SK-MEL-5 (cell line): ENCODE measurements around the gene IL17RE. TPM values are rescaled to one million over a fixed set of nuclear protein-coding genes. Genes with fewer than 3 reads are reported as not detected.
"Not testable (repeated sequence)": the region's sequence is repeated elsewhere in the genome, so short reads cannot be mapped to it uniquely, and the experiment has no call there.

Experiments used
- DNase-seq: peaks from one replicate; pipeline ENCODE4 v3.0.0-alpha.2; 2016; ENCODE audit warnings: low read depth, low spot score
- in situ Hi-C: cut with HindIII; loops from 2 replicates; pipeline ENCODE4 v1.10.0; 2016; ENCODE audit warnings: low sequenced_read_pairs, high pct_unique_total_duplicates, low pct_unique_long_range_greater_than_20kb
- polyA plus RNA-seq, 2 experiments: library from polyadenylated mRNA; depleted of rRNA; stranded (reverse); fragments of >200 nt; gene quantifications; 2 replicates each; pipeline ENCODE4 v1.2.3, GENCODE V29; 2015
- total RNA-seq: library from RNA; depleted of rRNA; stranded (reverse); fragments of >200 nt; shearing (Covaris generic); gene quantifications from 2 replicates; pipeline ENCODE4 v1.2.3, GENCODE V29; 2014; rRNA removed

The IL17RE gene
- 0.05 and 0.29 TPM in 2 replicates for total RNA-seq
- polyA plus RNA-seq (2015; cell fraction: cytosol; rRNA removed), result 1.1 and 1.9 TPM in 2 replicates
- 5.8 and 9.9 TPM in 2 replicates for polyA plus RNA-seq (2015; cell fraction: nucleus; rRNA removed)

GRCh38 chr3:9902372-9903237, at the start of gene IL17RE:
Gene IL17RE (plus strand): TSS chr3:9902848. CDS start chr3:9902933, 85 bp downstream.
- no peak for DNase-seq
- in situ Hi-C loops, result no loop called here

GRCh38 chr3:9854291-9854940, 48.2 kb upstream of the IL17RE start:
- DNase-seq, in situ Hi-C loops: not testable (repeated sequence)

- in situ Hi-C loops, result no loop called here
- DNase-seq, result no peak
Measured at GRCh38 chr3:9855594-9855993, 47.1 kb upstream of the IL17RE start.

- DNase-seq, result no peak
- in situ Hi-C loops, result no loop called here
Measured at GRCh38 chr3:9859530-9860025, 43.1 kb upstream of the IL17RE start.

GRCh38 chr3:9861201-9861600, 41.4 kb upstream of the IL17RE start:
- in situ Hi-C loops, result no loop called here
- no peak for DNase-seq

GRCh38 chr3:9861626-9862130, 41.0 kb upstream of the IL17RE start:
- in situ Hi-C loops, result no loop called here

GRCh38 chr3:9862391-9863057, 40.1 kb upstream of the IL17RE start:
- in situ Hi-C loops, result no loop called here
- no peak for DNase-seq

More at GRCh38 chr3:9861626-9862130, 41.0 kb upstream of the IL17RE start:
- DNase-seq, result no peak

GRCh38 chr3:9863058-9863772, 39.4 kb upstream of the IL17RE start:
- in situ Hi-C loops, result no loop called here
- DNase-seq, result no peak

- in situ Hi-C loops, result no loop called here
Measured at GRCh38 chr3:9864200-9864927, 38.3 kb upstream of the IL17RE start.

GRCh38 chr3:9865125-9865637, 37.5 kb upstream of the IL17RE start:
- DNase-seq, in situ Hi-C loops: not testable (repeated sequence)

More at GRCh38 chr3:9864200-9864927, 38.3 kb upstream of the IL17RE start:
- peak; percentile 99 for DNase-seq

GRCh38 chr3:9866639-9867038, 36.0 kb upstream of the IL17RE start:
- in situ Hi-C loops, result no loop called here
- no peak for DNase-seq

- in situ Hi-C loops, result no loop called here
- no peak for DNase-seq
Measured at GRCh38 chr3:9867106-9867505, 35.5 kb upstream of the IL17RE start.

GRCh38 chr3:9869955-9870354, 32.7 kb upstream of the IL17RE start:
- DNase-seq, result no peak

GRCh38 chr3:9870978-9871377, 31.7 kb upstream of the IL17RE start:
- in situ Hi-C loops, result no loop called here
- DNase-seq, result no peak

More at GRCh38 chr3:9869955-9870354, 32.7 kb upstream of the IL17RE start:
- in situ Hi-C loops, result no loop called here

- DNase-seq, in situ Hi-C loops: not testable (repeated sequence)
Measured at GRCh38 chr3:9872067-9872466, 30.6 kb upstream of the IL17RE start.

- in situ Hi-C loops, result no loop called here
- DNase-seq, result no peak
Measured at GRCh38 chr3:9875448-9875847, 27.2 kb upstream of the IL17RE start.
